ENCODE measurements around the gene KRTAP13-4.

Gene KRTAP13-4, protein sequence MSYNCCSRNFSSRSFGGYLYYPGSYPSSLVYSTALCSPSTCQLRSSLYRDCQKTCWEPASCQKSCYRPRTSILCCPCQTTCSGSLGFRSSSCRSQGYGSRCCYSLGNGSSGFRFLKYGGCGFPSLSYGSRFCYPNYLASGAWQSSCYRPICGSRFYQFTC

DNA sequence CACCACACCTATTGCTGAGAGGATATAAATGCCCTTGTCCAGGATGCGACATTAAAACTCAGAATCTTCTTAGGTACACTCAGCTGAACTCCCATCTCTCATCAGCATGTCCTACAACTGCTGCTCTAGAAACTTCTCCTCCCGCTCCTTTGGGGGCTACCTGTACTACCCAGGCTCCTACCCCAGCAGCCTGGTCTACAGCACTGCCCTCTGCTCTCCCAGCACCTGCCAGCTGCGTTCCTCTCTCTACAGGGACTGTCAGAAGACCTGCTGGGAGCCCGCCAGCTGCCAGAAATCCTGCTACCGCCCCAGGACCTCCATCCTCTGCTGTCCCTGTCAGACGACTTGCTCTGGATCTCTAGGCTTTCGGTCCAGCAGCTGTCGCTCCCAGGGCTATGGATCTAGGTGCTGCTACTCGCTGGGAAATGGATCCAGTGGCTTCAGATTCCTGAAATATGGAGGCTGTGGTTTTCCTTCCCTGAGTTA is at the start of gene KRTAP13-4:
Gene KRTAP13-4, plus strand, starts transcription at position 51 of the 486 bp plus-strand sequence. Its CDS starts 56 bp downstream, at position 107.
- no peak for DNase-seq

DNA sequence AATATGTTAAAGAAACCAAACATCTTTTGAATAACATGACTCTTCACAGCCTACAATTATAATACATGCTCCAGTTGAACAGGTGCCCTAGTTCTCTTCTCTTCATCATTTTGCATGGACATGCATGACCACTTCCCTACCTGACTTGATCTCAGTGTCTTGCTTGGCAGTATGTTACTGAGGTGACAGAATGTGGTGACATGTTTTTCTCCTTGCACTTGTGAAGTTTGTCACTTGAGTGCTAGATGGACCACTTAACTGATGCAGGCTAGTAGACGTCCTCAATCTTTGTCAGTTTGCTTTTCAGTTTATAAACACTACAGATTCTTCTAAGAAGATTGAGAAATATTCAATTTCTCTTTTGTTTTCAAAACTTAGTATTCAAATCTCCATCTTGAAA is 47.8 kb upstream of the KRTAP13-4 start:
- DNase-seq: no peak

DNA sequence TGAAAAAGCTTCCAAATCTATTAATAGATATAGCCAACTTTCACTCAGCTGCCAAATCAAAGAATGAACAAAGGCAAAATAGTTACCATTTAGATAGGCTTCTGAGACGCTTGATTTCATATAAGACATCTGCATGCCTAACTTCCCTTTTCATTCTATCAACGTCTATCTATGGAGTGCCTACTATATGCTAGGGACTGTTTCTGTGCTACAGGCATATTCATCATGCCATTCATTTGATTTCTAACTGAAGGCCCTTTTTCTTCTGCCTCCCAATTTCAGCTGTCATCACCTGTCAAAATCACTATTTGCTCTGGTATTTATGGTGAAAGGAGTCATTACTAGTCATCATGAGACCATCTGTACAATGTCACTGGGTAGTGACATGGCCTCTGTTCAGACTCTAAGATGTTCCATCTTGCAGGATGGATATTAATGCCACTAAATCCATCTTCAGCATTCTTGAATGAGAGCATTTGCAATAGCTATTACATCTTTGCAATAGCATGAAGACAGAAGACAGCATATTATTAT is 38.5 kb upstream of the KRTAP13-4 start:
- no peak for DNase-seq

DNA sequence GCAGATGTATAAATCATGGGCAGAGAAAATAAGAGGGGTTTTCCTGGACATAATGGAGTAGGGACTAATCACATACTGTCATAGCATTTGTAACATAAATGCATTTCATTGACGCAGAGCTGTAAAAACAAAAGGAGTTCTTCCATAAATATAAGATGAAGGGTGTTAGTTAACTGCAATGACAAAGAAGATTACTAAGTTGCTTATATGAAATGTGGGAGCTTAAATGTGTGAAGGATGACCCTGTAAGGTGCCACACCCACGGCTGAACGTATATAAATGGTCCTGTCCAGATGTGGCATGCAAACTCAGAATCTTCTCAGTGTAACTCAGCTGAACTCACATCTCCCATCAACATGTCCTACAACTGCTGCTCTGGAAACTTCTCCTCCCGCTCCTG is 34.3 kb upstream of the KRTAP13-4 start, which contains the start of gene KRTAP13-1:
Gene KRTAP13-1, plus strand, starts transcription at position 301 of the 400 bp plus-strand sequence. Its CDS starts 56 bp downstream, at position 357.
- no peak for DNase-seq

DNA sequence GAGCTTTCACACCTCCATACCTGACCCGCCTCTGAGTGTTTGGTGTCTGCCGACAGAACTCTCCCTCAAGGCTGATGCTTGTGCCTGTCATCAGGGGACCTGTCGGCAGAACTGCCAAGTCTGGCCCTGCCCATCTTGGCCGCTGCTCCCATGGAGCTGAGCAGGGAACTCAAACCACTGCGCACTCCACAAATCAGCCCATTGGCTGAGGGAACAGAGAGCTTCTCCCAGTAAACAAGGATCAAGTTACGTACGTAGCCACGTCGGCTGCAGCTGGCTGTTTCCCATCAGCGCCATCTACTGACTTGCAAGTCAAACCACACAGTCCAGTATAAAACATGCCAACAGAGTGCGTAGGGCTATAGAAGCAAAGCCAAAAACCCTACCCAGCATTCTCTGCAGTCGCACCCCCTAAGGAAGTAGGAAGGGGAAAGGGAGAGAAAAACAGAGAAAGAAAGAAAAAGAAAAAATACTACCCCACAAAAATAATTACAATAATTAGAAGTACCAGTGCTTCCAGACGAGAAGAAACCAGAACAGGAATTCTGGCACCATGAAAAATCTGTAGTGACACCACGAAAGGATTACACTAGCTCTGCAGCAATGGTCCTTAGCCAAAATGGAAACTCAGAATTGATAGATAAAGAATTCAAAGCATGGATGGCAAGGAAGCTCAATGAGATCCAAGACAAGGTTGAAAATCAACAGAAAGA is 21.1 kb upstream of the KRTAP13-4 start:
- DNase-seq: no peak

DNA sequence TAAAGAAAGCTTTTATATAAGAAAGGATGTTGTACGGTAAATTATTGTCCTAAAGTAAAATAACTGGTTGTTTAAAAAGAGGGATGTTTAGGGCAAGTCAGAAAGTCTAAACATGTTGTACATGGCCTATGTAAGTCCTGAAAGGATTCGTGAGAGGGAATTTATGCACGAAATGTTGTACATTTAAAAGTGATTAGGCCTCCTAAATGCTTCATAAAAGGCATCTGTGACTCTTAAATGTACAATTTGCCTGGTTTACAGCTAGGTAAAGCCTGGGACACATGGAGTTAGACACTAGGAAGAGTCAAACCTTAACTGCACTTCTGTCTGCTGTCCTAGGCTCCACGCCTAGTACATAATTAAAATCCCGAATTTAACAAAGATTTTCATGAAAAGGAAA is 14.0 kb upstream of the KRTAP13-4 start:
- no peak for DNase-seq

DNA sequence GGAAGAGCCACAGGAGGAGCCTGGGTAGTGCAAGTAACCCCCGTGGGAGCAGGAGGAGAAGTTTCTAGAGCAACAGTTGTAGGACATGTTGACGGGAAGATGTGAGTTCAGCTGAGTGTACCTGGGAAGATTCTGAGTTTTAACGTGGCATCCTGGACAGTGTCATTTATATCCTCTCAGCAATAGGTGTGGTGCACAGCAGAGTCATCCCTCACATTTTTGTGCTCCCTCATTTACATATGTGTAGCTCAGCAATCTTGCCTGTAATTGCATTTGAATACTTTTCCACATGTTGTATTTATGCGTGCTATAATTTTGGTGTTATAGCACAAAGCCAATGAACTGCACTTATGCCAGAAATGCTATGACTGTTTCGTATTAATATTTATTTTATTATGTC is 4.2 kb upstream of the KRTAP13-4 start, which contains the start of gene KRTAP13-3:
Gene KRTAP13-3, minus strand, starts transcription at position 101 of the 400 bp plus-strand sequence. Its CDS starts 14 bp downstream, at position 87.
- DNase-seq: no peak

DNA sequence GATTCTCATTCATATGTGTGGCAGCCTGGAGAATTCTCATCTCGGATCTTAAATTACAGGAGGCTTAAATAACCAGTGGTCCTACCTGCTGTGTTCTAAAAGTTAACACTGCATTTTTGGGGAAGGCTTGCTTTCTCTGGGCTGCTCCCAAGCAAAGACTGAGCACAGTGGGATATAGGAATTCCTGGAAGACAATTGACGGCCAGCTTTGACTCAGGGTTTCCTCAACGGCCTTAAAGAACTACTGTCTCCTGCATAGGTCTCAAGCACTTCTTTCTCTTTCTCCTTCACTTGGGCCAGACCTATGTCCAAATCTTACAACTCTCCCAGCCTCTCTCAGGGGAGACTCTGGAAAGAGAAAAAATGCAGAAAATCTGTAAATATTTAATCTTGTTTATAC is 3.3 kb upstream of the KRTAP13-4 start:
- no peak for DNase-seq

DNA sequence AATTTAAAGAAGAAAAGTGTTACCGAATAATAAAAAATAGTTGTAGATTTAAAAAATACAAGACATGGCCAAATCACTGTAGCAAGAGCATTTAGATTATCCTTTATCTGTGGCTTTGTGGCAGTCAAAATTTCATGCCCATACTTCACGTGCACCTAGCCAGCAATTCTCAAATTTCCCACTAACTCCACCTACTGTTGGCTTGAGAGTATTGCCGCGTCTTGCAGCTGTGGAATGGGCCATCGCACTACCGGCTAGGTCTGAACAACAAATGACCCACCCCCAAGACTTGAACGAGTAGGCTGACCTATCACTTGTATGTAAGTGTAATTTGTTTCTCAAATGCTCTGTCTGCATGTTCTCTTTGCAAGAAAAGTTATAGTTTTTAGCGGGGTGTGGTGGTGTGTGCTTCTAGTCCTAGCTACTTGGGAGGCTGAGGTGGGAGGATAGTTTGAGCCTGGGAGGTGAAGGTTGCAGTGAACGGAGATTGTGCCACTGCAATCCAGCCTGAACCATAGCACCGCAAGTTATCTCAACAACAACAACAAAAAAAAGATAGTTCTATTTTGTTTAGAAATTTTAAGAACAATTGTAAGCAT is 4.1 kb downstream of the KRTAP13-4 start:
- peak; percentile 5 for DNase-seq

DNA sequence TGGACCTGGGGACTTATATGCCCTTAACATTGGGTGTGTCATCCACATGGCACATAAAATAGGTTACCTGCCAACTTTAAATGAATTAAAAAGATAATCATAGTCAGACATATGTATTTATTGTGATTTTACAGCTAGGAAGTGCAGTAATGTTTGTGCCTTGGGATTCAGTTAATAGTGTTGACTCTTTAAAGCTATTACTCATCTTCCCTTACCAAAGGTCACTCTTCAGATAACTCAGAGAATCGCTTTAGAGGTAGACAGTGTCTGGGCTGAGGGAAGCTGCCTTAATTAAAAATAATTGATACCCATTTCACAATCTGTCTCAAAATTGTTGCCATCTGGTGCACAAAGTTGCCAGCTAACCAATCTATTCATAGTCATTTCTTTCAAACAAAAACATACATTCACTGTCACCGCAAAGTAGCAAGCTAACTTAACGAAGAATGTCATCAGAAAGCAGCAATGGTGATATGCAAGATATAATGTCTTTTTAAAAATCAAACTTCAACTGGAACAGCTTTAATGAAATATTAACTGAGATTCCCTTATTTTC is 7.1 kb downstream of the KRTAP13-4 start:
- no peak for DNase-seq

DNA sequence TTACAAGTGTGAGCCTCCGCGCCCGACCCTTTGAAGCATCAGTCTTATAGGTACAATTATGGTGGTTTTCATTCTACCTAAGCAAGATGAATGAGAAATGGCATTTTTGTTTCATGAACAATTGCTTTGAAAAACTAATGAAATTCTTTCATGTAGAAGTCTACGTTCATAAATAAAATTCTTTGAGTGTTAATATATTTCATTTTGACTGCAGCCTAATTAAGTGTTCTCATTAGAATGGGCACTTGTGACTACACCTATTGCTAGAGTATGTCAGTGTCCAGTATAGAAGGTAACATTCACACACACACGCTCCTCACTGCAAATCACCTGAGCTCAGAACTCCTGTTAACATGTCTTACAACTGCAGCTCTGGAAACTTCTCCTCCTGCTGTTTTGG is 10.0 kb downstream of the KRTAP13-4 start, which contains the start of gene KRTAP15-1:
Gene KRTAP15-1, plus strand, starts transcription at position 301 of the 400 bp plus-strand sequence. Its CDS starts 53 bp downstream, at position 354.
- DNase-seq: no peak

DNA sequence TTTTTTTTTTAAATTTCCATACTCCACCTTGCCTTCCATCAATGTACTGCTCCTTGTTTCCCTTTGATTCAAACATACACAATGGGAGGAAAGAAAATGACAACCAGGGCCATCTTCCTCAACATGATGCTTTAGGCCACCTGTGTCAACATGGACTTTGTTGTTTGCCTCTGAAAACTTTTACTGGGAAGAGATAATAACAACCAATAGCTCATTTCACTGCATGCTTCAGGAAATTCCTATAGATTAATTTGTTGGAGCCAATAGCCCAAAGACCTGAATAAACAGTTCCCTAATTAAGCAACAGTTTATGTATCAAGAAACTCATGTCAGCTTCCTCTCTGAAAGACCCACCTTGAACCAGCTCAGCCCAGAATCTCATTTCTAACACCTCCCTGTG is 13.2 kb downstream of the KRTAP13-4 start:
- no peak for DNase-seq

DNA sequence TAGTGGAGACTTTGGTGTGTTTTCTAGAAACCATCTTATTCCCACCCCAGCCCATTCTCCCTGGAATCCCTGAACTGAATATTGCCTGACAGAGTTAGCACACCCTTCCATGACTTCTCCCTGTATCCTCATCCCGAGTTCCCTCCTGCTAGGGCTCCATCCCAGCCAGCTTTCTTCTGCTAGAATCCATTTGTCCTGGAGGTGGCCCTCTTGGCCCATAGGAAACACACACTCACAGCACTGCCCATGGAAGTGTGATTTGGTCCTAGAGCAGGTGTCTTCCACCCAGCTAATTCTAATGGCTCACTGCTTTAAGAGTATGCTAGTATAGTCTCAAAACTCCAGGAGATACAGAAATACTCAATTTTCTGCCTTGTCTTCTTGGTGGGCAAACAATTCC is 14.2 kb downstream of the KRTAP13-4 start:
- no peak for DNase-seq

DNA sequence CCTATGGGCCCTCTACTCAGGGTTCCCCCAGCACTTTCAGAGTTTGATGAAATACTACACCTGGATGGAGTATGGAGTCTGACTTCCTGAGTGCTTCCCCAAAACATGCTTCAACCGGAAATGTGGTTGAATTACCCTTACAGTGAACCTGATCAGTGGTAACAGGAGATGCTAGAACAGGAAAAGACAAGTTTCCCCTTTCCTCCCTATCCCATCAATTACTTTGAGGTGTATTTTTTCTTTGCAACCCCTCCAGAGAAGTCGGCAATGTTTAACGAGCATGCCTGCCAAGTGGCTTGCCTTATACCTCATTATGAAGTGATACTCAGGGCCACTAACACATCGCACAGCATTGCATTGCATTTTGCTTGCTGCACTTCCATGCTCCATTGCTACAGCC is 17.0 kb downstream of the KRTAP13-4 start:
- DNase-seq: no peak

DNA sequence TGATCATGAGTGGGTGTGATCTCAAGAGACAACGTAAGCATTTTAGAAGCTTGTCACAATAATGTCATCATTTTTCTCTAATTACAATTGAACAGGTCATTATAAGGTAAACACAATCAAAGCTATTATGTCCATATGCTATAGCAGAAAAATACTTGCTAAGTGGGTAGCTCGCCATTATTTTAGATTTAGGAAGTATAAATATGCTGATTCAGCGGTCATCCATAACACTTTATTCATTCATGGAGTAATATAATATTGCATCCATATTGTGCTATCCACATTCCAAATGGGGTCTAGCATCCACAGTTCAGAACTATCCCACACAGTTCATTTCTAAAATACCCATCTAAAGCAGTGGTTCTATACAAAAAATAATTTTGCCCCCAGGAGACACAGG is 18.5 kb downstream of the KRTAP13-4 start:
- DNase-seq: no peak

DNA sequence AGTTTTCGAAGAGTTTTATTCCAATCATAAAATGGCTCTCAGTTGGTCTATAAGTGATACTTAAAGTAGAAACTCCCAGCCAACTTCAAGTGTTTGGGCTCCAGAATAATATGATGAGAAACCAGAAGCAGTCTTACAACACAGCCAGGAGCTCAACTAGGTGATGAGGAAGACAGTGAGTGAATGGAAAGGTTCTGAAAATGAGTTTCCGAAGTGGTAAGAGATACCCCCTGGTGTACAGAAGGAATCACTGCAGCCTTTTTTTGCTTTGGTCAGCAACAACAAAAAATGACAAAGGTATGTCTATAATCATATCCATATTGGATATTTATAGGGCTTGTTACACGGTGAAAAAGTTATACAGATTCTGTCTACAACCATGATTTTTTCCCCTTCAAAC is 33.7 kb downstream of the KRTAP13-4 start:
- DNase-seq: no peak

DNA sequence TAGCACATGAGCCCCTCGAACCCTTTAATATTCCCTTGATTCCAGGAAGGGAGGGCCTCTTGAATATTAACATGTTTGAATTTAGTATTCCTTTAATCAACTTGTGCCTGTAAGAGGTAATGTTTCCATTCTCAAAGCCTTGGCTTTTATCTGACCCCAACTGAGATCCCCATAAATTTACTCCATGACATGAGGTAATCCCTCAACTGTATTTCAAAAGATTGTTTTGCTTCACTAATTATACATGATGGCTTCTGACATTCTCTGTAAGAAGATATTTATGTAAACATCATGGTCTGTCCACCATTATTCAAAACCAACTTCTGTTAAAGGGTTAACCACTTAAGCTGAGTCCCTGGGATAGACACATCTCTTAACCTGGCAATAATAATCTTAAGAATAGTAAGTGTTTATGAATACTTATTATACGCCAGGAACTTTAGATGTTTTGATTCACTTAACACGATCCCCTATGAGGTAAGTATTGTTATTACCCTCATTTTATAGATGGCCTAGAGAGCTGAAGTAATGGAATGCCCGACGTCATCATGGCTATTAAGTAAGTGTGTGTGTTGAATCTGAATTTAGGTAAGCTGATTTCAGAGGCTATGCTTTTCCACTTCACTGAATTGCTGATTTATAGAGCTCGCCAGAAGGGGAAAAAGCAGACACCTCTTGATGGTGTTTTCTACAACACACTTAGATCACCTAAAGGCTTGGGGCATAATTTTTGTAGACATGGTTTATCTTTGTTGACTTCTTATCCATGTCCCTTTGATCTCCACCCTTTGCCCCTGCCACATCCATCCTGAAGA is 39.1 kb downstream of the KRTAP13-4 start:
- DNase-seq: no peak

DNA sequence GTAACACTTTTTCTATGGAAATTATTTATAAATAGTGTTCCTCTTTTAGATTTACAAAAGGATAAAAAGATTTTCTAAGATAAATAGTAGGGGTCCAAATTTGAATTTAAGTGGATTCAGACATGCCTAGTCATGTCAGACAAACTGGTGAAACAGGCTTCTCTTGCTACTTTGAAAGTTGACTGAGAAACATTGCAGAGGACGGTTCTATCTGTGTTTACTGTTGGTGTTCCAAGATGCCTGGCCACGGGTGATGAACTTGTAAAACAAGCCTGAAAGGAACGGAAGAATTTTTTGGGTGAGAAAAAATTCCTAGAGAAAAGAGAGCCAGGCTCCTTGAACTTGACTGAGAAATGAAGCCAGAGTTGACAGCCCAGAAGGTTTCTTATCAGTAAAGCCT is 48.0 kb downstream of the KRTAP13-4 start:
- no peak for DNase-seq

DNA sequence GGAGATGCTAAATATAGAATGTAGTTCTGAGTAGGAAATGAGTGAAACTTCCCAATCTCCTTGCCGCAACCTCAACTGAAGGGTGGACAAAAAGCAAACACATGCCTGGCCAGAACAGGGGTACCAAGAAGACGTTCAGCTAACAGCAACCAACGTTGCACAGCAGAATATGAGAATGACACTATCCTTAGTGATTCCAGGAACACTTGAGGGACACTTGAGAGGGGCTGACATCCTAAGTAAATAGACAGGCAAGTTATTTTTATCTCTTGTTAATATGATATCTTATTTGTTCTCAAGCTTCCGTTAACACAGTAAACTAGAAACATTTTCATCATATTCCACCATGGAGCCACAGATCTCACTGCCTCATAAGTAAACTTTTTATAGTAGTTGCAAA is 49.2 kb downstream of the KRTAP13-4 start:
- no peak for DNase-seq

DNA sequence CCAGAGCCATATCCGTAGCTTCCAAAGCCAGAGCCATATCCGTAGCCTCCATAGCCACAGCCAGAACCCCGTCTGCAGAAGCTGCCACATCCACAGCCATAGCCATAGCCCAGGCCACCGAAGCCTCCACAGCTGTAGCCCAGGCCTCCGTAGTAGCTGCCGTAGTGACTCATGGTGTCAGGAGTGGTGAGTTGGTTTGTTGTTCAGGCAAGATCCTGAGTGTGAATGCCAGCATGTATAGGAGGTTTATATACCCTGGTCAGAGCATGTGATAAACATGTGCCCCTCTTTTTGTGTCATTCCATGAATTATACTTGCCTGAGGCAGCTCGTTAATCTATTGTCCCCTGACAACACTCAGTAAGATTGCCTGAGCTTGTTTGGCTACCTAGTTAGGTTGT is 50.1 kb downstream of the KRTAP13-4 start, which contains the start of gene KRTAP19-1:
Gene KRTAP19-1, minus strand, starts transcription at position 223 of the 400 bp plus-strand sequence. Its CDS starts 50 bp downstream, at position 173.
- DNase-seq: no peak
